Ishikawa (cell line): ENCODE data around the gene CPAMD8.

Source experiments
- CEBPB ChIP-seq: IDR thresholded peaks from 2 replicates; pipeline ENCODE4 v1.6.1; 2012
- CREB1 ChIP-seq: IDR thresholded peaks from 2 replicates; pipeline ENCODE4 v1.6.1; 2012; ENCODE audit warnings: low read depth
- EP300 ChIP-seq: IDR thresholded peaks from 2 replicates; pipeline ENCODE4 v1.6.1; 2012; ENCODE audit warnings: borderline replicate concordance
- FOXM1 ChIP-seq: IDR thresholded peaks from 2 replicates; pipeline ENCODE4 v1.6.1; 2012; ENCODE audit warnings: low read depth, borderline replicate concordance
- RAD21 ChIP-seq: IDR thresholded peaks from 2 replicates; pipeline ENCODE4 v1.6.1; 2012; ENCODE audit warnings: low read depth
- TAF1 ChIP-seq: IDR thresholded peaks from 2 replicates; pipeline ENCODE4 v1.6.1; 2012; ENCODE audit warnings: low read depth, mild to moderate bottlenecking
- TCF12 ChIP-seq: IDR thresholded peaks from 2 replicates; pipeline ENCODE4 v1.6.1; 2012; ENCODE audit warnings: low read depth
- TEAD4 ChIP-seq: IDR thresholded peaks from 2 replicates; pipeline ENCODE4 v1.6.1; 2012

GRCh38 chr19:16920816-16921529 is 105.6 kb downstream of the CPAMD8 start:
- TF ChIP-seq EP300 (no peak), CEBPB (no peak), TAF1 (no peak), CREB1 (no peak), RAD21 (no peak), TCF12 (no peak), FOXM1 (no peak), TEAD4 (no peak)
